Adrenal gland (tissue), 5 donors: ENCODE measurements around the gene TMEM242.

Source experiments
- POLR2A ChIP-seq, 2 donors: fragments of 450-650 bp; IDR thresholded peaks; one replicate each; pipeline ENCODE4 v1.6.1; 2017; ENCODE audit warnings: antibody characterized with exemption in 2 of 2, mild to moderate bottlenecking in 2 of 2, moderate library complexity in 1 of 2
- TF ChIP-seq, protein P1 (sequence below), 6 experiments: fragments of 450-650 bp in 4 of 6; fragments of 200-600 bp in 2 of 6; sonication (generic) in 1 of 6; IDR thresholded peaks; 1 replicate in 5 of 6; 2 replicates in 1 of 6; pipeline versions ENCODE4 v1.5.1 to v1.8.0; 2016 to 2021; ENCODE audit warnings: antibody characterized with exemption in 6 of 6, mild to moderate bottlenecking in 2 of 6, moderate library complexity in 1 of 6
- donor health status: DM: no; HTN: no; CAD: no.

DNA sequence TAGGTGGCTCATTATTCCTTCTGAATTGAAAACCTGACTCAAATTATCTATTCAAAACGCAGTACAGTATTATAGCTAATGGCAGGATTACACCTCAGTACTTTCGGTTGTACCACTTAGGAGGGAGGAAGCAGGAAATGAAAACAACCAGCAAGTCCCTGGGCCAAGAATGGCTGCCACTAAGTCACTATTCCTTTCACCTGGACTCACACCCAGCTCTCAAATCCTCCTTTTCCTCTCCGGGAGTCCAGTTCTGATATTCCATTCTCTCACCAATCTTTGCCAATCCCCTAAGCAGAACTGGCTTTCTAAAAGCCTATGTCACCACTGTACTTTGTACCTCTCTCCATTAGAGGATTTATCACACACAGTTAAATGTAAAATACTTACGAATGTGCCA, 20.6 kb downstream of the TMEM242 start:
- TF ChIP-seq, protein P1, sequence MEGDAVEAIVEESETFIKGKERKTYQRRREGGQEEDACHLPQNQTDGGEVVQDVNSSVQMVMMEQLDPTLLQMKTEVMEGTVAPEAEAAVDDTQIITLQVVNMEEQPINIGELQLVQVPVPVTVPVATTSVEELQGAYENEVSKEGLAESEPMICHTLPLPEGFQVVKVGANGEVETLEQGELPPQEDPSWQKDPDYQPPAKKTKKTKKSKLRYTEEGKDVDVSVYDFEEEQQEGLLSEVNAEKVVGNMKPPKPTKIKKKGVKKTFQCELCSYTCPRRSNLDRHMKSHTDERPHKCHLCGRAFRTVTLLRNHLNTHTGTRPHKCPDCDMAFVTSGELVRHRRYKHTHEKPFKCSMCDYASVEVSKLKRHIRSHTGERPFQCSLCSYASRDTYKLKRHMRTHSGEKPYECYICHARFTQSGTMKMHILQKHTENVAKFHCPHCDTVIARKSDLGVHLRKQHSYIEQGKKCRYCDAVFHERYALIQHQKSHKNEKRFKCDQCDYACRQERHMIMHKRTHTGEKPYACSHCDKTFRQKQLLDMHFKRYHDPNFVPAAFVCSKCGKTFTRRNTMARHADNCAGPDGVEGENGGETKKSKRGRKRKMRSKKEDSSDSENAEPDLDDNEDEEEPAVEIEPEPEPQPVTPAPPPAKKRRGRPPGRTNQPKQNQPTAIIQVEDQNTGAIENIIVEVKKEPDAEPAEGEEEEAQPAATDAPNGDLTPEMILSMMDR (IDR thresholded peaks at IDR 0.05): no peak
- TF ChIP-seq POLR2A (IDR thresholded peaks at IDR 0.05): no peak
